Measurements from ENCODE around the gene PHACTR2. TPM values are rescaled to one million over a fixed set of nuclear protein-coding genes. Genes with fewer than 3 reads are reported as not detected.

Gene PHACTR2
- total RNA-seq, 4 donors from 2014 or later, result 61.3 to 122 (median 86.0) TPM

DNA sequence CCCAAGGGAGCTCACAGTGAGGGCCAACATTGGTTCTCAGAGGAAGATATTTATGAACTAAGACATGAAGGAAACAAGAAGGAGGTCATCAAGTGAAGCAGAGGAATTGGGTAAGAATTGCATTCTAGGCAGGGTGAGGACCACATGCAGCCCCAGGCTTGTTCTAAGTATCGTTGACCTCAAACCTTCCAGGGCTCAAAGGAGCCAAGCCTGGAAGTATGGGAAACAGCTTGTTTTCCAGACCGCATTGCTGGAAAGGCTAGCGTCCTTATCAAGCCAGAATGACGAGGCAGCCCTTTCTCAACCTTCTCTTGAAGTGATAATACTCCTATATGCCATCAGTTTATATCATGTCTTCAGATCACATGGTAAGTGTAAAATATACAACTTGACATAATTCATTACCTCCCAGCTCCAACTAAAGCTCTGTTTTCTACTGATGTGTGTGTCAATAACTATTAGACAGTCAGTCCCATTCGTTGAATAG lies 79.6 kb downstream of the PHACTR2 start:
- Histone ChIP-seq H3K27ac (no peak overlapping the region), H3K4me3 (no peak overlapping the region), H3K9me3 (no peaks in the 10 kb centered on the region), H3K4me1 (peaks cover 0 to 10% (median 0%) of the 10 kb centered on the region in 3 donors), H3K36me3 (peaks cover 0 to 18% of the 10 kb centered on the region in 2 donors), H3K27me3 (no peaks in the 10 kb centered on the region)
- 96 to 97% methylated on average over 5 of the region's 5 CpGs for WGBS, 2 donors (ENCODE audit: low coverage in 1 of 2)
- ATAC-seq, result no peak
- no peak for TF ChIP-seq POLR2A (IDR thresholded peaks at IDR 0.05)
- no peak for TF ChIP-seq POLR2AphosphoS5 (IDR thresholded peaks at IDR 0.05)

DNA sequence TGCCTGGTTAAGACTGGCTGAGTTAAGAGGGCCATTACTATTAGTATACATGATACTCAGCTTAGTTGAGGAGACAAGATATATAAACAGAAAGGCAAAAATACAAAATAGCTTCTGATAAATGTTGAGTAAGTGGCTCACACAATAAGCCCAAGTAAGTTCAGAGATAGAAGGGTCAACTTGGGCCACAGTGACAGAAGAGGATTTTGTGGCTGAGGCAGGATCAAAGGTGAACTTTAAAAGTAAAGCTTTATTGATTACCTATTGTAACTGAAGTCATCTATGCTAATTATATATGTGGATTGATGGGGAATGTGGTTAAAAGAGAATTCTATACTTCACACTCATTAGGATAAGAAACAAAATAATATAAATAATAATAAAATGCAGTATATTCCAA lies 80.8 kb downstream of the PHACTR2 start:
- TF ChIP-seq, protein P1, sequence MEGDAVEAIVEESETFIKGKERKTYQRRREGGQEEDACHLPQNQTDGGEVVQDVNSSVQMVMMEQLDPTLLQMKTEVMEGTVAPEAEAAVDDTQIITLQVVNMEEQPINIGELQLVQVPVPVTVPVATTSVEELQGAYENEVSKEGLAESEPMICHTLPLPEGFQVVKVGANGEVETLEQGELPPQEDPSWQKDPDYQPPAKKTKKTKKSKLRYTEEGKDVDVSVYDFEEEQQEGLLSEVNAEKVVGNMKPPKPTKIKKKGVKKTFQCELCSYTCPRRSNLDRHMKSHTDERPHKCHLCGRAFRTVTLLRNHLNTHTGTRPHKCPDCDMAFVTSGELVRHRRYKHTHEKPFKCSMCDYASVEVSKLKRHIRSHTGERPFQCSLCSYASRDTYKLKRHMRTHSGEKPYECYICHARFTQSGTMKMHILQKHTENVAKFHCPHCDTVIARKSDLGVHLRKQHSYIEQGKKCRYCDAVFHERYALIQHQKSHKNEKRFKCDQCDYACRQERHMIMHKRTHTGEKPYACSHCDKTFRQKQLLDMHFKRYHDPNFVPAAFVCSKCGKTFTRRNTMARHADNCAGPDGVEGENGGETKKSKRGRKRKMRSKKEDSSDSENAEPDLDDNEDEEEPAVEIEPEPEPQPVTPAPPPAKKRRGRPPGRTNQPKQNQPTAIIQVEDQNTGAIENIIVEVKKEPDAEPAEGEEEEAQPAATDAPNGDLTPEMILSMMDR (IDR thresholded peaks at IDR 0.05), result no peak
- no peak for TF ChIP-seq POLR2AphosphoS5 (IDR thresholded peaks at IDR 0.05)
- no peak for TF ChIP-seq POLR2A (IDR thresholded peaks at IDR 0.05)
- TF ChIP-seq EP300 (IDR thresholded peaks at IDR 0.05), result no peak
- Histone ChIP-seq H3K9me3 (no peaks in the 10 kb centered on the region), H3K4me3 (no peak overlapping the region), H3K36me3 (peaks cover 0 to 18% of the 10 kb centered on the region in 2 donors), H3K27me3 (no peaks in the 10 kb centered on the region), H3K4me1 (peaks cover 0 to 10% (median 0%) of the 10 kb centered on the region in 3 donors), H3K27ac (no peak overlapping the region)
- no peak for ATAC-seq

- no peaks in the 10 kb centered on the region for H3K9me3 ChIP-seq
- H3K4me1 ChIP-seq, result peaks cover 0 to 10% (median 0%) of the 10 kb centered on the region in 3 donors
- WGBS, 2 donors (ENCODE audit: low coverage in 1 of 2), result 62 to 65% methylated on average over 3 of the region's 3 CpGs
- H3K27me3 ChIP-seq, result no peaks in the 10 kb centered on the region
- no peak for ATAC-seq
- TF ChIP-seq POLR2A (IDR thresholded peaks at IDR 0.05), result no peak
- TF ChIP-seq, protein P1 (IDR thresholded peaks at IDR 0.05), result no peak
- TF ChIP-seq POLR2AphosphoS5 (IDR thresholded peaks at IDR 0.05), result no peak
- no peak for TF ChIP-seq EP300 (IDR thresholded peaks at IDR 0.05)
- peaks cover 0 to 25% of the 10 kb centered on the region in 2 donors for H3K36me3 ChIP-seq
- H3K27ac ChIP-seq, result no peak overlapping the region
- no peak overlapping the region for H3K4me3 ChIP-seq
Measured at GRCh38 chr6:143759666-143760065, 81.9 kb downstream of the PHACTR2 start.

- no peaks in the 10 kb centered on the region for H3K9me3 ChIP-seq
- H3K27me3 ChIP-seq, result no peaks in the 10 kb centered on the region
- no peak overlapping the region for H3K27ac ChIP-seq
- TF ChIP-seq, protein P1 (IDR thresholded peaks at IDR 0.05), result no peak
- no peak for TF ChIP-seq POLR2AphosphoS5 (IDR thresholded peaks at IDR 0.05)
- ATAC-seq, result no peak
- H3K4me1 ChIP-seq, result peaks cover 0 to 10% (median 0%) of the 10 kb centered on the region in 3 donors
- peaks cover 0 to 28% of the 10 kb centered on the region in 2 donors for H3K36me3 ChIP-seq
- no peak overlapping the region for H3K4me3 ChIP-seq
Measured at GRCh38 chr6:143761074-143761473, 83.3 kb downstream of the PHACTR2 start.

- TF ChIP-seq POLR2A (IDR thresholded peaks at IDR 0.05) (no peak), POLR2AphosphoS5 (IDR thresholded peaks at IDR 0.05) (no peak), EP300 (IDR thresholded peaks at IDR 0.05) (no peak)
- TF ChIP-seq, protein P1 (IDR thresholded peaks at IDR 0.05), result no peak
Measured at GRCh38 chr6:143762126-143762525, 84.4 kb downstream of the PHACTR2 start.

More at GRCh38 chr6:143762126-143762525, 84.4 kb downstream of the PHACTR2 start:
- WGBS, 2 donors (ENCODE audit: low coverage in 1 of 2), result 48 to 55% methylated on average over 3 of the region's 3 CpGs
- no peaks in the 10 kb centered on the region for H3K27me3 ChIP-seq
- no peak for ATAC-seq
- no peaks in the 10 kb centered on the region for H3K9me3 ChIP-seq
- H3K4me3 ChIP-seq, result no peak overlapping the region
- no peak overlapping the region for H3K27ac ChIP-seq
- peaks cover 0 to 10% (median 0%) of the 10 kb centered on the region in 3 donors for H3K4me1 ChIP-seq
- H3K36me3 ChIP-seq, result peaks cover 0 to 36% of the 10 kb centered on the region in 2 donors

Measured in gastroesophageal sphincter (tissue), 4 donors.